WI38 (cell line): ENCODE measurements around the gene CCN6.

Experiments used
- H3K4me3 ChIP-seq: 2 replicates; pipeline ENCODE4 v1.5.1; 2011; ENCODE audit warnings: low read depth, mild to moderate bottlenecking, control low read depth, low read length
- CTCF ChIP-seq: IDR thresholded peaks from 2 replicates; pipeline ENCODE4 v1.5.1; 2012; ENCODE audit warnings: low read depth, mild to moderate bottlenecking, control low read depth, low read length

CCN6 gene

GRCh38 chr6:112066606-112067005 is 12.7 kb downstream of the CCN6 start:
- no peak for TF ChIP-seq CTCF
- no peak overlapping the region for H3K4me3 ChIP-seq

GRCh38 chr6:112081569-112081968 is 27.7 kb downstream of the CCN6 start:
- TF ChIP-seq CTCF: no peak
- H3K4me3 ChIP-seq: no peak overlapping the region

- TF ChIP-seq CTCF: no peak
- H3K4me3 ChIP-seq: no peak overlapping the region
Measured at GRCh38 chr6:112085286-112086065, 31.6 kb downstream of the CCN6 start.

- peak overlapping the region; percentile 77 for H3K4me3 ChIP-seq
- TF ChIP-seq CTCF: peak; percentile 7; the same call in 1 of the 2 replicates
Measured at GRCh38 chr6:112086744-112087135, 32.8 kb downstream of the CCN6 start.

- TF ChIP-seq CTCF: no peak
- H3K4me3 ChIP-seq: peak within 1 kb of the TSS; percentile 77
Measured at GRCh38 chr6:112087136-112087911, 33.4 kb downstream of the CCN6 start, which contains the start of the genes FAM229B and TUBE1. TSS of gene FAM229B (plus strand) at chr6:112087591. CDS start at chr6:112099284, 11,693 bp downstream. TSS of gene TUBE1 (minus strand) at chr6:112087482. CDS start at chr6:112087434, 48 bp downstream.

GRCh38 chr6:112087916-112088315 is 34.0 kb downstream of the CCN6 start:
- H3K4me3 ChIP-seq: peak overlapping the region; percentile 77
- TF ChIP-seq CTCF: no peak

GRCh38 chr6:112096901-112097300 is 43.0 kb downstream of the CCN6 start:
- H3K4me3 ChIP-seq: no peak overlapping the region
- TF ChIP-seq CTCF: no peak
